CD4-positive, alpha-beta T cell treated with Interleukin-10 for 1 hour (primary cell): Measurements from ENCODE around the gene PLA2G15.
A peak's percentile ranks its signal among the peaks of the same experiment; 100 is the strongest.

ENCODE experiments used
- DNase-seq: peaks from one replicate; pipeline ENCODE4 v3.0.0-alpha.2; 2020

The PLA2G15 gene, protein sequence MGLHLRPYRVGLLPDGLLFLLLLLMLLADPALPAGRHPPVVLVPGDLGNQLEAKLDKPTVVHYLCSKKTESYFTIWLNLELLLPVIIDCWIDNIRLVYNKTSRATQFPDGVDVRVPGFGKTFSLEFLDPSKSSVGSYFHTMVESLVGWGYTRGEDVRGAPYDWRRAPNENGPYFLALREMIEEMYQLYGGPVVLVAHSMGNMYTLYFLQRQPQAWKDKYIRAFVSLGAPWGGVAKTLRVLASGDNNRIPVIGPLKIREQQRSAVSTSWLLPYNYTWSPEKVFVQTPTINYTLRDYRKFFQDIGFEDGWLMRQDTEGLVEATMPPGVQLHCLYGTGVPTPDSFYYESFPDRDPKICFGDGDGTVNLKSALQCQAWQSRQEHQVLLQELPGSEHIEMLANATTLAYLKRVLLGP

DNA sequence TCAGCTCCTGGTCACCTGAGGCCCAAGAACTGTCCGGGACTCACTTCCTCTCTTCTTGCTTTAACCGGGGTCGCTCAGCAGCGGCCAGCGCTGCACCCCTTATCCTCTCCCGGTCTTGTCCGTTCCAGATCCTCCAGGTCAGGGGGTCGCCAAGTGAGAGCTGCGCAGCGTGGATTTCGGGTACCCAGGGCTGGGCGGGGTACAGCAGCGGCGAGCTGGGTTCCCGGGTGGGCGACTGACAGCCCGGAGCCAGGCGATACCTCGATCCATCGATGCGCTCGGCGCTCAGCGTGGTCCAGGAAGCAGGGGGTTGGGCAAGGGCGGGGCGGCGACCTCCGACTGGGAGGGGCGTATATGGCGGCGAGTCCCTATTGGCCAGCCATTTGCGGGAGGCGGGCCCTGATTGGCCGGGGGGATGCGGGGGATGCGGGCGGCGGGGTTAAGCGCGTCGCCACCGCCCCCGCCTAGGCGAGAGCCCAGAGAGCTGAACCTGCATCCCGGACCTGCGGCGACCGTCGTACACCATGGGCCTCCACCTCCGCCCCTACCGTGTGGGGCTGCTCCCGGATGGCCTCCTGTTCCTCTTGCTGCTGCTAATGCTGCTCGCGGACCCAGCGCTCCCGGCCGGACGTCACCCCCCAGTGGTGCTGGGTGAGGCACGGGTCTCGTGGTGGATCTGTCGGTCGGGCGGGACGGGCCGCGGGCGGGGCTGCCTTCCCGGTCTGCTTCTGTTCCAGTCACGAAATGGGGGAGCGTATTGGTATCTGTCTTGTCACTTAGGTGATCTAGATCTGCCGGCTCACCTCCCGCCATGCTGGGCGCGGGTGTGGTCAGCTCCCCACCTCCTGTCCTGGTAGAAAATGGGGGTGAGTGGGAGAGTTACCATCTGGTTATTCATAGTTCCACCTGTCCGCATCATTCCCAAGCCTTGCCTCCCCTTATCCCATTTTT, at the start of gene PLA2G15:
PLA2G15 (plus strand) TSS at position 471 of the 951 bp plus-strand sequence; CDS start at position 525, 54 bp downstream.
- peak; percentile 98 for DNase-seq

GRCh38 chr16:68197250-68197649, 47.9 kb upstream of the PLA2G15 start:
- DNase-seq: no peak

- no peak for DNase-seq
These were observed 44.9 kb upstream of the PLA2G15 start for GRCh38 chr16:68200088-68200783.

GRCh38 chr16:68202091-68202519, 43.1 kb upstream of the PLA2G15 start:
- no peak for DNase-seq

- DNase-seq: no peak
These were observed 38.9 kb upstream of the PLA2G15 start for GRCh38 chr16:68206245-68206644.

GRCh38 chr16:68214726-68215125, 30.4 kb upstream of the PLA2G15 start:
- DNase-seq: no peak

DNA sequence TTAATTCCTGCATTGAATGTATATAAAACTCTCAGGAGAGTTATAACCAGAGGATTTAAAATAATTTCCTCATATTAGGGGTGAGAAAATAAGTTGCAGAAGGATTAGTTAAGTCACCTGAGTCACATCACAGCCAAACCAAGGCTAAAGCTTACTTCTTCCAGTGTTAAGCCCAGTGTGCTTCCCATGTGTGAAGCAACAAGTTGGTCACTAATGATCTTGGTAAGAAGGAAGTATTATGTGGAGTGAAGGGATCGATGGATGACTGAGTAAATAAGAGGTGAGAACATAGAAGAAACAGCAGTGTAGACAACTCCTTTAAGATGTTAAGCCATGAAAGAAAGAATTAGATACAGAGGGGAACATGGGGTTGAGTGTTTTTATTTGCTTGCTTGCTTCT, 29.9 kb upstream of the PLA2G15 start:
- DNase-seq: no peak

DNA sequence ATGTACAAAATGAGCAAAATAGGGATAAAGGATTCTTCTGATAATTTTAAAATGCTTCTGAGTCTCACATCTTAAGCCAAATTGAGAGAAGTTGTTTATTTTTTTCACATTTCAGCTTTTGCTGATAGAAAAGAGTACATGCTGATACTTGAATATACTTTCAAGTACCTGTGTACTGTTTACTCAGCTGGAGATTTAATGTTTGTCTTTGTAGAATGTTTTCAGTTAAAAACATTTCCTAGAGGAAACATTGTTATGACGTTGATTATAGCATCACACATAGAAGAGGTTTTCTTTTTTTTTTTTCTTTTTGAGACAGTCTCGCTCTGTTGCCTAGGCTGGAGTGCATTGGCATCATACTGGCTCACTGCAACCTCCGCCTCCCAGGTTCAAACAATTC, 28.9 kb upstream of the PLA2G15 start:
- no peak for DNase-seq

DNA sequence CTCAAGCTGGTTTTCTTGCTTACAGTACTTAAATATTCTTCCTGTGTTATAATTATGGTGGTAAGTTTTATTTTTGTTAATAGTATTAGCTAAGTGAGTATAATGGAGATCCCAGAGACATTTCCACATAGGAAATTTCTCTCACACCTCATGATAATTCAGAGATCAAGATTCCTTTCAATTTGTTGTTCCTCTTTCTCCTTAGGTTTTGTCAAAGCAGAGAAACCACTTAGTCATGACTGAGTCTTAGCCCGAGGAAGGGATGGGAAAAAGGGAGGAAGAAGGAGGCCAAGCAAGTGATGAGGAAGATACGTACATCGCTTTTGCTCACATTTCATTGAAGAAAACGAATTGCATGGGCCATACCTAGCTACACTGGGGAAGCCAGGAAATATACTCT, 27.7 kb upstream of the PLA2G15 start:
- no peak for DNase-seq

DNA sequence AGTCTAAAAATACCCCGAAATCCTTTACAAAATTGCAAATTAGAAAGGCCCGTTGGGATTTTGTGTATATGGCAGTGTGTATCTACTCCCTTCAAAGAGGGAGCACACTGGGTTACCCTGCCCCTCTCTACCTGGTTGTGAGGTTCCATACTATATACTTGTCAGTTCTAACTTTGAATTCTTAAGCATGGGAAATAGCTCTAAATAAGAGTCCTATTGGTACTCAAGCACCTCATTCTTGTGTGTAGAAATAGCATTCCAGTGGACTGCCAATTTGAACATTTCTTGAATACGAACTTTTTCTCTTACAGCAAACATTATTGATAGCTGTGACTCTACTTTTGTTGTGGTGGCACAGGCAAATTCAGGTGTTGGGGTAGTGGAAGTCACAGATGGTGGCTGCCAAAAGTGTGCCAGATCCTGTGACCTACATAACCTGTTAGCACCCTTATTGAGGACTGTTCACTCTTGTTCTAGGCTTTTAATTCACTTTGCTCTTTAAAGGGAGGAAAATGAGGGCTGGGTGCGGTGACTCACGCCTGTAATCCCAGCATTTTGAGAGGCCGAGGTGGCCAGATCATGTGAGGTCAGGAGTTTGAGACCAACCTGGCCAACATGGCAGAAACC, 25.3 kb upstream of the PLA2G15 start:
- no peak for DNase-seq

- DNase-seq: no peak
These were observed 22.1 kb upstream of the PLA2G15 start for GRCh38 chr16:68223072-68223471.

- DNase-seq: no peak
These were observed 19.1 kb upstream of the PLA2G15 start for GRCh38 chr16:68226116-68226515.

DNA sequence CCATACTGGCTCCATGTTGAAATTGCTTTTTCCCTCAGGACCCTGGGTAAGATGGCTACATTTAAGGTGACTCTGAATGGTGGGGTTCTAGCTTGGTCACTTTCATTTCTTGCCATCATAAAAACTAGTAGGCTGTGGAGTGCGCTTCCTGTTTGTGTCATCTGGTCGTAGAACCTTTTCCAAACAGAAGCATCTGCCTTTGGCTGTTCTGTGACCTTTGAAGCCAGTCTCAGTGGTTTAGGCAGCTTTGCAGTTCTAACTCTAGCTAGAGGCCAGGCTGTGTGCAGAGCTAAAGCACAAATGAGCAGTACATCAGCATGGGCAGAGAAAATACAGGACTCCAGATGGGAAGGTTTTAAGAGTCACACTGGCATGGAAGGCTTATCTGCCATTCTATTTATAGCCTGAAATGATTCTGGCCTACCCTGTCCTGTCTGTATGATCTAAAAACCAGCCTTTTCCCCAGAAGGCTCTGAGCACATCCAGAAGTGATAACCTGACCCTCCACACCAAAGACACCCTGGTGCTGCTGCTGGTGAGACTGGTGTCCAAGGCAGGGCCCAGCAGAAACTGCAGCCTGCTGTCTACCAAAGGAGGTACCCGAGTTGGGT, 17.9 kb upstream of the PLA2G15 start:
- DNase-seq: no peak

GRCh38 chr16:68227850-68228553, 17.2 kb upstream of the PLA2G15 start:
- DNase-seq: no peak

GRCh38 chr16:68228652-68229051, 16.5 kb upstream of the PLA2G15 start:
- no peak for DNase-seq

- DNase-seq: peak; percentile 66
These were observed 15.6 kb upstream of the PLA2G15 start for GRCh38 chr16:68229431-68230175.

- DNase-seq: no peak
These were observed 15.0 kb upstream of the PLA2G15 start for GRCh38 chr16:68230176-68230571.

DNA sequence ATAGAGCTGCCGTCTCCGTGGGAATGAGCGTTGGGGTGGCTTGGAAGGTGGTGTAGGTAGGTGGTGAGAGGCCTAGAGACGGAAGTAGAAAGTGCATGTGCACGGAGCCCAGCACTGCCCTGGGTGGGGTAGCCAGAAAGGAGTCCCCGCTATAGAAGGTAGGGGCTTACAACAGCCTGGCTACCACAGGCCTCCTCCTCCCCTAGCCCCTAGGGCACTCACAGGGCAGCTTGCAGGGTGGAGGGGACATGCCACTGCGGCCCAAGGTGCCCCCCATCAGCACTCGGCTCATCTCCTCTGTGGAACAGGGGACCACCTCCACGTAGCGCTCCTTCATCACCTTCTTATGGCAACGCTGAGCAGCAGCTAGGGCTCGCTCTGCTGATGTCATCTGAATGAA, 14.2 kb upstream of the PLA2G15 start:
- DNase-seq: no peak

DNA sequence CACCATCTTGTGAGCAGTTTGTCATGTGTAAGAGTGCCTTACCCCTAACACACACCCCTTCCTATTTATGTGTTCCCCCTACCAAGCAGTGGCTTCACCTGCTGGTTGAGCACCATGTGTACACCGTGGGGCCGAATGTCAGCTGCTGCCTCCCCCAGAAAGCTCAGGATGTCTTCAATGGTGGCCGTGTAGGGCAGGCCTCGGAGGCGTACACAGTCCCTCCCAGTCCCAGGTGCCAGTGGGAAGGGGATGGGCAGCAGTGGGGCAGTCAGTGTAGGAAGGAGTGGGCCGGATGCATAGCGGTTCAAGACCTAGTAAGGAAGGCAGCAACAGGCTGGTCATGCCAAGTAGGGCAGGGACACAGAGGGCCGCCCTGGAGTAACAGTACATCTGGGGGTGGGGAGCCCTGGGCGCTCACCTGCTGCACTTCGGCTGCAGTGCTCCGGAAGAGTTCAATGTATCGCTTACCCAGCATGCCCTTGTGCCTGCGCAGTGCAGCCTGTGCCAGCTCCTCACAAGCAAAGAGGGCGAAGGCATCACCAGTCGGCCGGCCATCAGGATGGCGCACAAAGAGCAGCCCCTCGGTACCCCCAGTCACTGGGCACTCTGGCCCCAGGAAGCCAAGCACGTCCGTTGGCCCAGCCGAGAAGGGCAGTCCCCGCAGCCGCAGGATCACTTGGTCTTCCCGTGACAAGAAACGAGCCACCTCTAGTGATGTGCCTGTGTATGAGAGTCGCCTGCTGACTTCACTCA, 13.6 kb upstream of the PLA2G15 start:
- DNase-seq: no peak

GRCh38 chr16:68232335-68232734, 12.8 kb upstream of the PLA2G15 start:
- DNase-seq: no peak
